GM18867 (cell line): ENCODE data around the gene NISCH.

ENCODE experiments used
- ATAC-seq: cut with Tn5 transposase; IDR thresholded peaks from one replicate; pipeline ENCODE4 v1.9.1; 2021; ENCODE audit warnings: mild to moderate bottlenecking, moderate library complexity; ENCODE audit not compliant: unreplicated experiment

The NISCH gene

GRCh38 chr3:52488746-52489145 is 33.3 kb downstream of the NISCH start:
- ATAC-seq = no peak

GRCh38 chr3:52489453-52489852 is 34.0 kb downstream of the NISCH start:
- ATAC-seq = no peak

GRCh38 chr3:52490035-52490938 is 34.9 kb downstream of the NISCH start:
- no peak for ATAC-seq

- no peak for ATAC-seq
Observed at GRCh38 chr3:52490939-52491526, 35.6 kb downstream of the NISCH start.

- no peak for ATAC-seq
Observed at GRCh38 chr3:52492059-52492458, 36.7 kb downstream of the NISCH start.

- ATAC-seq = no peak
Observed at GRCh38 chr3:52493232-52494017, 38.0 kb downstream of the NISCH start.

GRCh38 chr3:52494445-52494844 is 39.0 kb downstream of the NISCH start:
- ATAC-seq = no peak

GRCh38 chr3:52494886-52495495 is 39.6 kb downstream of the NISCH start, which contains the start of gene STAB1:
Gene STAB1 (plus strand): TSS chr3:52495338. CDS start chr3:52495414, 76 bp downstream.
- ATAC-seq = no peak

- no peak for ATAC-seq
Observed at GRCh38 chr3:52495777-52496602, 40.6 kb downstream of the NISCH start.

- no peak for ATAC-seq
Observed at GRCh38 chr3:52498137-52499054, 43.0 kb downstream of the NISCH start.

- ATAC-seq = no peak
Observed at GRCh38 chr3:52501046-52501445, 45.6 kb downstream of the NISCH start.

GRCh38 chr3:52502001-52502400 is 46.6 kb downstream of the NISCH start:
- ATAC-seq = no peak

GRCh38 chr3:52502808-52503350 is 47.5 kb downstream of the NISCH start:
- no peak for ATAC-seq

GRCh38 chr3:52503788-52504424 is 48.5 kb downstream of the NISCH start:
- no peak for ATAC-seq

- ATAC-seq = no peak
Observed at GRCh38 chr3:52504977-52505376, 49.6 kb downstream of the NISCH start.

- no peak for ATAC-seq
Observed at GRCh38 chr3:52506266-52506966, 51.0 kb downstream of the NISCH start.

GRCh38 chr3:52507359-52507758 is 52.0 kb downstream of the NISCH start:
- no peak for ATAC-seq
